Caco-2 (cell line): ENCODE measurements around the gene PCDH15. TPM values are rescaled to one million over a fixed set of nuclear protein-coding genes. Genes with fewer than 3 reads are reported as not detected.

Source experiments
- BruUV-seq: library from RNA; stranded (reverse); fragments of 400-500 nt; replicated peaks from 2 replicates; lab custom pipeline; 2021; lab: Mats Ljungman, UMichigan
- CTCF ChIA-PET: fragments of 300-600 bp; sonication (Branson Sonifier 250); formaldehyde crosslinking; loops from one replicate; lab custom pipeline; 2022; ENCODE audit warnings: antibody characterized with exemption; lab: Charles Lee
- POLR2A ChIA-PET: fragments of 300-600 bp; sonication (Branson Sonifier 250); formaldehyde crosslinking; loops from one replicate; lab custom pipeline; 2022; ENCODE audit warnings: antibody characterized with exemption; lab: Charles Lee
- DNase-seq, 2 experiments: peaks; one replicate each; pipeline versions ENCODE4 v3.0.0 to v3.0.0-alpha.2; 2020 to 2022
- H3K27me3 ChIP-seq: replicated peaks from 2 replicates; pipeline ENCODE4 v1.6.0; 2011; ENCODE audit warnings: low read length; ENCODE audit not compliant: control insufficient read depth, insufficient read depth
- H3K36me3 ChIP-seq: 2 replicates; pipeline ENCODE4 v1.5.1; 2011; ENCODE audit warnings: low read length; ENCODE audit not compliant: control insufficient read depth, insufficient read depth
- H3K4me1 ChIP-seq: fragments of 250-450 bp; sonication (Bioruptor Pico); 2 replicates; pipeline ENCODE4 v1.5.1; 2020; ENCODE audit warnings: mild to moderate bottlenecking
- H3K4me3 ChIP-seq: 2 replicates; pipeline ENCODE4 v1.5.1; 2011; ENCODE audit warnings: low read depth, mild to moderate bottlenecking, control low read depth, low read length
- H3K9me3 ChIP-seq: fragments of 250-450 bp; sonication (Bioruptor Pico); 2 replicates; pipeline ENCODE4 v1.5.1; 2020; ENCODE audit warnings: mild to moderate bottlenecking, moderate library complexity
- H3K27ac Mint-ChIP-seq: one replicate; pipeline ENCODE4 v1.8.0; 2022; ENCODE audit warnings: mixed read lengths; ENCODE audit not compliant: unreplicated experiment
- H3K27me3 Mint-ChIP-seq: one replicate; pipeline ENCODE4 v1.8.0; 2022; ENCODE audit warnings: mixed read lengths; ENCODE audit not compliant: insufficient read depth, unreplicated experiment
- H3K36me3 Mint-ChIP-seq: one replicate; pipeline ENCODE4 v1.8.0; 2022; ENCODE audit warnings: mild to moderate bottlenecking, mixed read lengths; ENCODE audit not compliant: insufficient read depth, unreplicated experiment
- H3K4me1 Mint-ChIP-seq: one replicate; pipeline ENCODE4 v1.8.0; 2022; ENCODE audit warnings: low read depth, mixed read lengths; ENCODE audit not compliant: unreplicated experiment
- H3K4me3 Mint-ChIP-seq: one replicate; pipeline ENCODE4 v1.8.0; 2022; ENCODE audit warnings: mild to moderate bottlenecking, moderate library complexity, mixed read lengths; ENCODE audit not compliant: unreplicated experiment
- H3K9me3 Mint-ChIP-seq: one replicate; pipeline ENCODE4 v1.8.0; 2022; ENCODE audit warnings: mixed read lengths; ENCODE audit not compliant: unreplicated experiment
- intact Hi-C: fragments of 100-400 bp; cut with micrococcal nuclease; formaldehyde crosslinking; loops from one replicate; pipeline ENCODE4 v1.10.0; 2022; ENCODE audit not compliant: unreplicated experiment
- total RNA-seq: library from RNA; stranded (reverse); gene quantifications from 2 replicates; pipeline ENCODE4 v1.2.3, GENCODE V29; 2022
- TF ChIP-seq, protein P1 (sequence below), 2 experiments: fragments of 200-600 bp in 1 of 2; IDR thresholded peaks; 1 replicate in 1 of 2; 2 replicates in 1 of 2; pipeline versions ENCODE4 v1.5.1 to v1.8.0; 2011 to 2022; ENCODE audit warnings: antibody characterized with exemption in 1 of 2, control low read depth in 1 of 2, inconsistent platforms in 1 of 2, low read depth in 1 of 2, low read length in 1 of 2, mild to moderate bottlenecking in 1 of 2, moderate library complexity in 1 of 2; ENCODE audit not compliant: insufficient read depth in 1 of 2, severe bottlenecking in 1 of 2, unreplicated experiment in 1 of 2

The PCDH15 gene
- total RNA-seq, 1 experiment from 2014 or later, result 0.02 TPM

DNA sequence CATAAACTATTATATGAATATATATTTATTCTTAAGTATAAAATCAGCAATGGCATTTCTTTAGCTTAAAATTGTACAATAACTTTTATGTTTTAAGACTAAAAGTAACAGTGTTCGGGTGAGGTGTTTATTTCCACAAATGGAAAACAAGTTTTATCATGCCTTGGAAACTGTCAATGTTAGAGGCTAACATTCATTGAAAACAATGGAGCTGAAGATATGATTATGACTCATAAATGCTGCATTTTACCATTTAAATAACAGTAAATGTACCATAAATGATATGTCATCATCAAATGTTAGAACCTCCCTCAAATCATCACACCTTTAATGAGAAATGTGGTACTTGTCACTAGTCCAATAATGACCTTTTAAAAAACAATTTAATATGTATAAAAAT, 897.3 kb downstream of the PCDH15 start:
- H3K4me3 ChIP-seq, result no peak overlapping the region
- H3K27me3 Mint-ChIP-seq, result no peaks in the 10 kb centered on the region
- no peak for DNase-seq
- TF ChIP-seq, protein P1, sequence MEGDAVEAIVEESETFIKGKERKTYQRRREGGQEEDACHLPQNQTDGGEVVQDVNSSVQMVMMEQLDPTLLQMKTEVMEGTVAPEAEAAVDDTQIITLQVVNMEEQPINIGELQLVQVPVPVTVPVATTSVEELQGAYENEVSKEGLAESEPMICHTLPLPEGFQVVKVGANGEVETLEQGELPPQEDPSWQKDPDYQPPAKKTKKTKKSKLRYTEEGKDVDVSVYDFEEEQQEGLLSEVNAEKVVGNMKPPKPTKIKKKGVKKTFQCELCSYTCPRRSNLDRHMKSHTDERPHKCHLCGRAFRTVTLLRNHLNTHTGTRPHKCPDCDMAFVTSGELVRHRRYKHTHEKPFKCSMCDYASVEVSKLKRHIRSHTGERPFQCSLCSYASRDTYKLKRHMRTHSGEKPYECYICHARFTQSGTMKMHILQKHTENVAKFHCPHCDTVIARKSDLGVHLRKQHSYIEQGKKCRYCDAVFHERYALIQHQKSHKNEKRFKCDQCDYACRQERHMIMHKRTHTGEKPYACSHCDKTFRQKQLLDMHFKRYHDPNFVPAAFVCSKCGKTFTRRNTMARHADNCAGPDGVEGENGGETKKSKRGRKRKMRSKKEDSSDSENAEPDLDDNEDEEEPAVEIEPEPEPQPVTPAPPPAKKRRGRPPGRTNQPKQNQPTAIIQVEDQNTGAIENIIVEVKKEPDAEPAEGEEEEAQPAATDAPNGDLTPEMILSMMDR (IDR thresholded peaks at IDR 0.05; ENCODE audit: insufficient read depth in 1 of 2, low read depth in 1 of 2, low read length in 1 of 2, severe bottlenecking in 1 of 2, unreplicated experiment in 1 of 2), result no peak
- H3K36me3 Mint-ChIP-seq, result no peaks in the 10 kb centered on the region
- H3K27ac Mint-ChIP-seq, result no peak overlapping the region
- POLR2A ChIA-PET, result interaction anchor here (0.6 kb wide), 1 partner anchor 1590 kb away, joined by 3 read pairs; the partner anchor contains the start of gene DKK1
- BruUV-seq, result no TSS peak
- H3K9me3 Mint-ChIP-seq, result peaks cover 5% of the 10 kb centered on the region
- CTCF ChIA-PET, result no interaction called here
- peaks cover 55% of the 10 kb centered on the region for H3K4me1 ChIP-seq
- H3K9me3 ChIP-seq, result no peaks in the 10 kb centered on the region; the same call in 1 of the 2 replicates
- no peaks in the 10 kb centered on the region for H3K27me3 ChIP-seq
- intact Hi-C loops, result loop anchor here (1.0 kb wide), 2 partner anchors 17 to 1019 kb away; no protein-coding TSS in a partner anchor
- no peak overlapping the region for H3K4me3 Mint-ChIP-seq
- H3K36me3 ChIP-seq, result no peaks in the 10 kb centered on the region
- no peaks in the 10 kb centered on the region for H3K4me1 Mint-ChIP-seq

DNA sequence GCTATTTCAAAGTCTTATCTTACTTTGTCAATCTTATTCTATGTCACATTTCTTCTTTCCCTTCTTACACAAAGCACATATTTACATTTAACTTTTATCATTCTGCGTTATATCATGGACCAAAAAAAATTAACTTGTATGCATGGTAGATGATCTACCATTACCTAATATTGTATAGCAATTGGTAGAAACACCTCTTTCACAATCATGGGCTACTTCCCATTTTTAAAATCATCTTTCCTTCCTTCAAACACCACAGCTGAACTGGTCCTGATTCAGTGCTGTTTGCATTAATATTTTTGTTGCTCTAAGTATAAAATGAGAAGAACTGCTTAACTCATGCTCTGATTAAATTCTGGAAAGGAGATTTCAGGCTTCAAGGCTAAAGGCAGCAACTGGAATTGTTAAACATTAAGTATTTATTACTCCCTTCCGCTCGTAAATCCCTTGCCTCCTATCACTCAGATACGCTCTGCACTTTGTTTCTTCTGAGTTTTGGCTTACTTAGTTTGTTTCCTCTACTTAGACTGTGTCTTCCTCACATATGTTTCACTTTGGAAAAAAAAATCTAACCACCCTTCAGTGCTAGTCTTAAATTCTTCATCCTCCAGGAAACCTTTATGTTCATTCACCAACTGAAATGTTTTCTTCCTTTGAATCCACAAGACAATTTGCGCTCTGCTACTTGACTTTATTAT, 901.4 kb downstream of the PCDH15 start:
- no TSS peak for BruUV-seq
- Mint-ChIP-seq H3K27me3 (no peaks in the 10 kb centered on the region), H3K9me3 (no peaks in the 10 kb centered on the region), H3K4me1 (no peaks in the 10 kb centered on the region), H3K36me3 (no peaks in the 10 kb centered on the region), H3K4me3 (no peak overlapping the region), H3K27ac (no peak overlapping the region)
- H3K36me3 ChIP-seq, result no peaks in the 10 kb centered on the region
- H3K4me1 ChIP-seq, result peaks cover 56% of the 10 kb centered on the region
- DNase-seq, result no peak
- ChIA-PET CTCF (no interaction called here), POLR2A (no interaction called here)
- H3K4me3 ChIP-seq, result no peak overlapping the region
- no peaks in the 10 kb centered on the region for H3K27me3 ChIP-seq
- H3K9me3 ChIP-seq, result no peaks in the 10 kb centered on the region; the same call in 1 of the 2 replicates
- TF ChIP-seq, protein P1 (IDR thresholded peaks at IDR 0.05; ENCODE audit: insufficient read depth in 1 of 2, low read depth in 1 of 2, low read length in 1 of 2, severe bottlenecking in 1 of 2, unreplicated experiment in 1 of 2), result no peak
- intact Hi-C loops, result no loop called here

GRCh38 chr10:53898532-53898931, 902.5 kb downstream of the PCDH15 start:
- H3K27ac Mint-ChIP-seq, result no peak overlapping the region

More at GRCh38 chr10:53898532-53898931, 902.5 kb downstream of the PCDH15 start:
- TF ChIP-seq, protein P1 (IDR thresholded peaks at IDR 0.05; ENCODE audit: insufficient read depth in 1 of 2, low read depth in 1 of 2, low read length in 1 of 2, severe bottlenecking in 1 of 2, unreplicated experiment in 1 of 2), result no peak
- H3K4me1 Mint-ChIP-seq, result peaks cover 4% of the 10 kb centered on the region
- H3K36me3 ChIP-seq, result no peaks in the 10 kb centered on the region
- ChIA-PET CTCF (no interaction called here), POLR2A (no interaction called here)
- no peaks in the 10 kb centered on the region for H3K27me3 Mint-ChIP-seq
- no TSS peak for BruUV-seq
- H3K9me3 ChIP-seq, result no peaks in the 10 kb centered on the region; the same call in 1 of the 2 replicates
- H3K4me3 Mint-ChIP-seq, result no peak overlapping the region
- intact Hi-C loops, result no loop called here
- H3K9me3 Mint-ChIP-seq, result no peaks in the 10 kb centered on the region
- no peaks in the 10 kb centered on the region for H3K36me3 Mint-ChIP-seq
- peaks cover 49% of the 10 kb centered on the region for H3K4me1 ChIP-seq
- DNase-seq, result no peak
- no peaks in the 10 kb centered on the region for H3K27me3 ChIP-seq
- no peak overlapping the region for H3K4me3 ChIP-seq
